ENCODE results near the gene ZACN.
"Not testable (repeated sequence)": the region's sequence is repeated elsewhere in the genome, so short reads cannot be mapped to it uniquely, and the experiment has no call there.

ZACN gene

DNA sequence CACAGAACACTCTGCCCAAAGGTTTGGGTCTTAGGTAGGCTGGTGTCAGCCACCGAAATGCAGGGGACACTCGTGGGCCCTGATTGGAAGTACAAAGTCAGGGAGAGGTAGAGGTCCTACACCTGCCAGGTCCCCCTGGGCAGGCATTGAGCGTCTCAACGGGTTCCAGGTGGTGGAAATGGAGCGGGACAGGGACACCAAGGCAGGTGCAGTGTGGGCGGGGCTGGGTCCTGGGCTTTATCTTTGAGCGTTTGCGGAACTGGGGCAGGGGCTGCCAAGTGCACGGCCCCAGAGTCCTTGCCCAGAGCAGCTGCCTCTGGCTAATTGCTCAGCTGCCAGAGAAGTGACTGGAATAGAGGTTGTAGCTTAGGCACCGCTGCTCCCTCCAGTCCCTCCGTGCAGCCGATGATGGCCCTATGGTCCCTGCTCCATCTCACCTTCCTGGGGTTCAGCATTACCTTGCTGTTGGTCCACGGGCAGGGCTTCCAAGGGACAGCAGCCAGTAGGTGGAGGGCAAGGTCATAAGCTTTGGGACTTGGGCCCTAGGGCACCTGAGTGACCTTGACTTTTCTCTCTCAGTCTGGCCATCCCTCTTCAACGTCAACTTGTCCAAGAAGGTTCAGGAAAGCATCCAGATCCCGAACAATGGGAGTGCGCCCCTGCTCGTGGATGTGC is at the start of gene ZACN:
Gene ZACN, plus strand, starts transcription at position 323 of the 675 bp plus-strand sequence. Its CDS starts 83 bp downstream, at position 406.
- DNase-seq (ENCODE audit: extremely low read depth in 1 of 2, low read depth in 1 of 2) = no peak

DNA sequence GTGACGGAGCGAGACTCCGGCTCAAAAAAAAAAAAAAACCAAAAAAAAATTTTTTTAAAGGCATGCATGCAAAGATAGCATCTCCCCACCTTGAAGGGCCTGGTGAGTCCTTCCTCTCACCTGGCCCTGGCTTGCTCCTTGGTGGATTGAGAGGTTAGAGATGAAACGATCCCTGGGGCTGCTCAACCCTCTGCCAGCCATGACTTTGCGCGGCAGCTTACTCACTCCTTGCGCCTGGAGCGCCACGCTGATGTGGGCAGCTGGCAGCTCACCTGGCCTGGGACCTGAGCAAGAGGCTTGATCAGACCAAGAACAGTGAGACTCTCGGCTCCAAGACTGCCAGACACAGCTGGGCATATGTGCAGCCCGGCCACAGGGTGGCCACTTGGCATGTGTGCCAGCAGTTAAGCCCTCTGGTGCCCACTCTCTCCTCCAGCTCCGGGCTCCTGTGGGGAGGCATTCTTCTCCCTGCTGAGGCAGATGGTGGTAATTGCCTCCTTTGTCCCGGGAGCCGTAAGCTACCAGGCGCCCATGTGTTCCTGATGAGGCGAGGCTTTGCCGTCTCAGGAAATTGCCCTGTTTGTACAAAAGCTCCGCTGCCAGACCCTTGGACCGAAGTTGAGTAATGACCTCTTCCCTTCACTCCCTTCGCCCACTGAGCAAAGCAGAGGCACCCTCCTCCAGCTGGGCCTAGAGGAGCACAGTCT is 46.8 kb upstream of the ZACN start:
- DNase-seq (ENCODE audit: extremely low read depth in 1 of 2, low read depth in 1 of 2) = no peak

DNA sequence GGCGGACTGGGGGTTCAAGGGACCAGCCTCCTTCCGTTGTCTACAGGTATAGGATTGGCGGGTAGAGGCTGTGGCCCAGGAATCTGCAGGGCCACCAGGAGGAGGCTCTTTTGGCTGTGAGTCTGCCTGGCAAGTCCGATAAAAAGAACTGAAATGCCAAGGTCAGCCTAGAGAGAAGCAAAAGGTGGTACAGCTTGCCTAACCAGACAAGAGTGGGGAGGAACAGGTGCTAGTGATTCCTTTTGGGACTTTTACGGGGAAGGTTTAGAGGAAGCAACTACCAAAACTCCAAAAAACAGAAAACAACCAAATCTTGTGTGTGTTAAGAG is 46.2 kb upstream of the ZACN start:
- DNase-seq (ENCODE audit: extremely low read depth in 1 of 2, low read depth in 1 of 2) = no peak

DNA sequence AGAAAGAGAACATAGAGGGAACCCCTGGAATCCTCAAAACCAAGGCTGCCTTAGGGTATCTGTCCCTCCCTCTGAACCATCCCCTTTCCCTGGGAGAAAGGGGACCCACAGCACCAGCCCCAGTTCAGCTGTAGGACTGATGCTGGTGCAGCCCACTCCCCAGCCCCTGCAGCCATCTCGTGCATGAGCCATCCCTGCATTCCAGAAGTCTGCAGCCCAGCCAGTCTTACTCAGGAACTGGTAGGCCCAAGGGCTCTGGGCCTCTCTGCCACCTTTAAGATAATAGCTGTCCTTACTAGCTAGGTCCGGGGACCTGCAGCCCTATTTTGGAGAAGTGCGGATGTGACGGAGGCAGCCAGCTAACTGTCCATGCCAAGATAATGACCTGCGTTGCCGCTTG is 45.8 kb upstream of the ZACN start:
- DNase-seq (ENCODE audit: extremely low read depth in 1 of 2, low read depth in 1 of 2) = no peak

DNA sequence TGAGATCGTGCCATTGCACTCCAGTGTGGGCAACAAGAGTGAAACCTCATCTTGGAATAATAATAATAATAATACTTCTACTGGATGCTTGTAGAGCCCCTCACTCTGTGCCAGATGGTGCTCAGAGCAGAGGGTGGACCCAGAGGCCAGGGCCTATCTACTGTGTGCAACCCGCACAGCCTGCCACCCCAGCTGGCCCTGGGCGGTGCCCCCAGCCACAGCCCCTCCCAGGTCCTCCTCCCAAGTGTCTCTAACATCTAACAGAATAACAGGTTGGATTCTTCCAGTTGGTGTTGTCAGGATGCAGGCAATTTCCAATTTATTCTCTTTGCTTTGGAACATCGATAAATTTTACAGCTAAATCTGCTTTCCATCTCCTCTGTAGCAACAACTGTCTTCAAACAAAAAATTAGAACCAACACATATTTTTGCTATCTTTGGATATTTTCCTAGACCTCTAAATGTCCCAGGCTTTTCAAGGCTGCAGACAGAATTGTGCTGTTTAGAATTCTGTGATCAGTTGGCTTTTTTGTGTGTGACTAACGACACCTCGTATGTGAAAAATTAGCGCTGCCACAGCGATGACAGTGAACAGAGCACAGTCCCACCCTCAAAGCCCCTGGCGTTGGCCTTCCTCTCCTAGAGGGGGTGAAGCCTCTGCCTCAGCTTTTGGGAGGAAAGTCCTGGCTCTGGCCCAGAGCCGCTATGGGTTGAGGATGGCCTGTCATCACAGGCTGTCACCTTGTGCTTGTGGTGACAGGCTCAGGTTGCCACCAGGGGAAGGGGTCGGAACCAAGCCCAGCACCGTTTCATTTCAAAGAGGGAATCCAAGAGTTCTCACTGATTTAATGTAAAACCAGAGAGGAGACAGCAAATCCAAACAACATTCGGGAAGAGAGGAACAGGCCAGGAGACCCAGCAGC is 44.3 kb upstream of the ZACN start:
- no peak for DNase-seq (ENCODE audit: extremely low read depth in 1 of 2, low read depth in 1 of 2)

DNA sequence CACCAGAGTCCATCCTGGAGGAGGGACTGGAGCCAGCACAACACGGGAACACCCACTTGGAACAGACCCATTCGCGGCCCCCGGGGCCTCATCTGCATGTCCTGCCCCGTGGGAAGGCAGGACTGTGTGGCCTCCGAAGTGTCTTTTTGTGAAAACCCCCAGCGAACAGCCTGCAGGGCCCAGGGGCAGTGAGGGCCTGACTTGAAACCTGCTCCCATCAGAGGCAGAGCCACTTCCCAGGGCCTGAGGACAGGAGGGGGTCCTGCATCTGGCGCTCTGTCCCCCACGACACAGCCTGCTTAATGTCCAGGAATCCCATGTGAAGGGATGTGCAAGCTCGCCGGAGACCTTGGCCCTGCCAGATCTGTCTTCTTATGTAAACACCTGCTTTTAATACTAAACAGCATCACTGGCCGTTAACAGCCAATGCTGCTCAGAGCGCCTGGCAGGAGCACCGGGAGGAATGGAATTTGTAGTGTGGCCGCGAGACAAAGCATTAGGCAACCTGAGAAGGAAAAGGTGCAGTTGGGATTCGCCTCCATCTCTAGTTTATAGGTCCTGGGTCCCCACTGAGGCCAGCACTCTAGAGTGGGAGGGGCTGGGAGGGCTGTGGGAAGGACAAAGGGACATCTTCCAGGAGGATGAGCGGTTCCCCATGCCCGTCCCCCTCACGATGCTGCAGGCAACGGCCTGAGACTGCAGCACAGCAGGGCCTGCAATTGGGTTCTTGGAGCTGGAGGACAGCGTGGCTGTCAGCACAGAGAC is 42.3 kb upstream of the ZACN start:
- no peak for DNase-seq (ENCODE audit: extremely low read depth in 1 of 2, low read depth in 1 of 2)

DNA sequence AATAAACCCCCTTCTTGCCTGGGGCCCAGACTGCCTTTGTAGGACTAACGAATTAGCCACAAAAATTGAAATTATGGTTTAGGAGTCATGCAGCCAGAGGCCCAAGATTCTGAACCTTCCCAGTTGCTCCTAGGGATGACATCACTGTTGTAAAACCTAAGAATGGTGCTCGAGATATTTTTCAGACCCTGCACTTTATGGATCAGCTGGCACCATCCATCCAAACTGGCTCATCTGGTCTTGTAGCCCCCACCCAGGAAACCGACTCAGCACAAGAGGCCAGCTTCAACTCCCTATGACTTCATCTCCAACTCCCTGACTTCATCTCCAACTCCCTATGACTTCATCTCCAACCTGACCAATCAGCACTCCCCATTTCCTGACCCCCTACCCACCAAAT is 40.9 kb upstream of the ZACN start:
- DNase-seq (ENCODE audit: extremely low read depth in 1 of 2, low read depth in 1 of 2) = no peak

DNA sequence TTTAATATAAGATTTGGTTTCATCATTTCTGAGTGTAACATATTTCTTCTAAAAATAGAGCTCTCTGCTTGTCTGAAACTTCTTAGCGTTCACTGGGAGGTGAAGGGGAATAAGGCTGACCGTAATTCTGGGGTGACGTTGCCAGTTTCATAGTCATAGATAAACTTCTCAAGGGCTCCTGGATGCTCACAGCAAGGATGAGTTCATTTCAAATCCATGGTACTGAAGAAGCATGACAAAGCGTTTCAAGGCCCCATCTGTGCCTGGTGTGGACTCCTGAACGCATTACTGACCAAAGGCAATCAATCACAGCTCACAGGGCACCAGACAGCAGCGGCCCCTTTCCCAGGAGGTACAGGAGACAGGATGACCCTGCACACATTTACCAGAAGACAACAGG is 39.9 kb upstream of the ZACN start:
- no peak for DNase-seq (ENCODE audit: extremely low read depth in 1 of 2, low read depth in 1 of 2)

DNA sequence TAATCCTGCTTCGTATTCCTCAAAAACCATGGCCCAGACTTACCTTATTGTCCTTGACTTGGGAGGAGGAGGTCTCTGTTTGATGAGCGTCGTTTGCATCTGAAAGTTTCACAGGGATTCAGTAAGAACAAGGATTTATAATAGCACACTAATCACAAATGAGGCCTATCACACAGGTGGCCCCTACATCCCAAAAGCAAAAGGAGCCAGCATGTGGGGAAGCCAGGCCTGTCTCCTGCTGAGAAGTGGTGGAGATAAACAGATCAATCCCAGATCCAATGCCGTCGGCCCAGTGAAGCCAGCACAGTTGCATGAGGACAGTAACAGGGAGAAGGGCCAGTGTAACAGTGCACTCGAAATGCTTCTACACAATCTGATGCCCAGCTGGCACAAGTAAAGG is 38.6 kb upstream of the ZACN start:
- no peak for DNase-seq (ENCODE audit: extremely low read depth in 1 of 2, low read depth in 1 of 2)

DNA sequence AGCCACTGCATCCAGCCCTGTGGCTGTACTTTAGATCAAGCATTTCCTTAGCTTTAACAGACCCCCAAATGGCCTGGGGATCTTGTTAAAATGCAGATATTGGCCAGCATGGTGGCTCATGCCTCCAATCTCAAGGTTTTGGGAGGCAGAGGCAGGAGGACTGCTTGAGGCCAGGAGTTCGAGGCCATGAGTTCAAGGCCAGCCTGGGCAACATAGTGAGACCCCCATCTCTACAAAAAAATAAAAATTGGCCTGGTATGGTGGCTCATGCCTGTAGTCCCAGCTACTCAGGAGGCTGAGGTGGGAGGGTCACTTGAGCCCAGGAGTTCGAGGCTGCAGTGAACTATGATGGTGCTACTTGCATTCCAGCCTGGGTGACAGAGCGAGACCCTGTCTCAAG is 36.1 kb upstream of the ZACN start:
- not testable (repeated sequence) for DNase-seq (ENCODE audit: extremely low read depth in 1 of 2, low read depth in 1 of 2)

DNA sequence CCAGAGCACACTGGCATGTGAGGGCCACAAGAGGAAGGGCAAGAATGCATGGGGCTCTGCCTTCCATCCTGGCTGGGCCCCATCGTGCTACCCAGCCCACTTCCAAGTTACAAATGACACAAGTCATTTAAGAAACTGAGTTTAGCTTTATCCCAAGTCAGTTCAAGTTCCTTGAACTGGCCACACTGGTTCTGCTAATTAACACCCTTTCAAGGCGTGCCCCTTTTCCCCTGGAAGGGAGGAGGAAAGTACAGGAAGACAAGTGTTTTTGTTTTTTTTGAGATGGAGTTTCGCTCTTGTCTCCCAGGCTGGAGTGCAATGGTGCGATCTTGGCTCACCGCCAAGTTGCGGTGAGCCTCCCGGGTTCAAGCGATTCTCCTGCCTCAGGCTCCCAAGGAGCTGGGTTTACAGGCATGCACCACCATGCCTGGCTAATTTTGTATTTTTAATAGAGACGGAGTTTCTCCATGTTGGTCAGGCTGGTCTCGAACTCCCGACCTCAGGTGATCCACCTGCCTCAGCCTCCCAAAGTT is 34.4 kb upstream of the ZACN start:
- DNase-seq (ENCODE audit: extremely low read depth in 1 of 2, low read depth in 1 of 2) = not testable (repeated sequence)

DNA sequence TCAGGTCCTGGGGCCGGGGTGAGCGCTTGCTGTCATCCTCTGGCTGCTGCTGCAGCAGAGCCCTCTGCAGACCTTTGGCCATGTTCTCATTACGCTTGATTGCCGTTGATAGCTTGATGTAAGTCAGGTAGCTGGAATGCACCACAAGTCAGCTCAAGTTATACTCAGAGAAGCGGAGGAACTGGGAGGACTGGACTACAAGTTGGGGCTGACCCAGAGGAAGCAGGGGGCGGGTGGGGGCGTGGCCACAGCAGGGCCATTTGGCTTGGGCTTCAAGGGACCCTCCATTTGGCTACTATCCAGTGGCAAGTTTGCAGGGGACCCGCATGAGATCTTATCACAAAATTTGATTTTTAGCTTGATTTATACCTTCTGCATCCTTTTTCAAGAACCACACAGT is 32.9 kb upstream of the ZACN start:
- DNase-seq (ENCODE audit: extremely low read depth in 1 of 2, low read depth in 1 of 2) = no peak

DNA sequence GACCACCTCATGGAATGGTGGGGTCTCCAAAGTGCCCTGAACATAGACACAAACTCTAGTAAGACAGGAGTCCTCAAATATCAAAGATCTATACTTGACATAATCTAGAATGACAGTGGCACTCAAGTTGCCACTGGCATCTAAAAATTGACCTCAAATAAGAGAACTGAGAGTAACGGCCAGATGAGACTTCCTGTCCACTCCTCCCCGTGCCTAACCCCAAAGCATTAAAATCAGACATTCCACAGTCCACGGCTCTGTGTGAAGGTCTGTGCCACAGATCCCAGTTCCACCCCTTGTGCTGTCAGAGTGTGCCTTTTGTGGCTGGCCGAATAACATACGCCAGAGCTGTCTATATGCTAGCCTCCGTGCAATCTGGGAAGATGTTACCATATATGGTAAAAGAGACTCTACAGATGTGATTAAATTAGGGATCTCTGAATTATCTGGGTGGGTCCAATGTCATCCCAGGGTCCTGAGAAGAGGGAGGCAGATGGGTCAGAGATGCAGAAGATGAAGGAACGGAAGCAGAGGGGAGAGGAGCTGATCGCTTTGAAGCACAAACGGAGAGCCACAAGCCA is 30.9 kb upstream of the ZACN start:
- no peak for DNase-seq (ENCODE audit: extremely low read depth in 1 of 2, low read depth in 1 of 2)

DNA sequence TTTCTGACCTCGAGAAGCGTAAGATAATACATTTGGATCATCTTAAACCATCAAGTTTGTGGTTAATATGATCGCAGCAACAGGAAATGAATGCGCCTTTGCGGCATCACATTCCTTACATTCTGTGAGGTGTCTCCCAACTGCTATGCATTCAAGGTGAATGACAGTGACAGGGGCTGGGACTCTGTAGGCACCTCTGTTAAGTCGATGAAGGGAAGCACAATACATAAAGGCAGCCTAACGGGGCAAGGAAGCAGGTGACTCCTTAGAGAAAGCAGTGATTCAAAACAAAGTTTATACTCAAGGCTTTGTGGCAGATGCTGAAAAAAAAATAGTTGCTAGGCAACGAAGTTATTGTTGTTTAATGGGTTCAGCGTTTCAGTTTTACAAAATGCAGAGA is 30.3 kb upstream of the ZACN start:
- DNase-seq (ENCODE audit: extremely low read depth in 1 of 2, low read depth in 1 of 2) = no peak

DNA sequence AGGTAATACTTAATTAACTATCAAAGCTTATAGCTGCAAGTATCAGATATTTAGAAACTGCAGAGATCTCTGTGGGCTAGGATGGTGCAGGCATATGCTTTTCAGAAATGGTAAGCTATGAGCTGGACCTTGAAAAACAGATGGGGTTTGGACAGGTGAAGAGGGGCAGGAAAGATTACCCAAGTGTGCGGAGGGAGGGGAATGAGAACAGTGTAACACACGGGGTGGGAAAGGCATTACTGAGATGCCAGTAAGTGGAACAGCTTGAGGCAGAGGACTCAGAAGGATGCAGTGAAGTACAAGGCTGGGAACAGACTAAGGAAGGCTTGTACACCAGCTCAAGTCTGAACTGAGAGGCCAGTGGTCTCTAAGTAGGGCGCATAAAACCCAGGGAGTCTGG is 29.7 kb upstream of the ZACN start:
- DNase-seq (ENCODE audit: extremely low read depth in 1 of 2, low read depth in 1 of 2) = no peak

DNA sequence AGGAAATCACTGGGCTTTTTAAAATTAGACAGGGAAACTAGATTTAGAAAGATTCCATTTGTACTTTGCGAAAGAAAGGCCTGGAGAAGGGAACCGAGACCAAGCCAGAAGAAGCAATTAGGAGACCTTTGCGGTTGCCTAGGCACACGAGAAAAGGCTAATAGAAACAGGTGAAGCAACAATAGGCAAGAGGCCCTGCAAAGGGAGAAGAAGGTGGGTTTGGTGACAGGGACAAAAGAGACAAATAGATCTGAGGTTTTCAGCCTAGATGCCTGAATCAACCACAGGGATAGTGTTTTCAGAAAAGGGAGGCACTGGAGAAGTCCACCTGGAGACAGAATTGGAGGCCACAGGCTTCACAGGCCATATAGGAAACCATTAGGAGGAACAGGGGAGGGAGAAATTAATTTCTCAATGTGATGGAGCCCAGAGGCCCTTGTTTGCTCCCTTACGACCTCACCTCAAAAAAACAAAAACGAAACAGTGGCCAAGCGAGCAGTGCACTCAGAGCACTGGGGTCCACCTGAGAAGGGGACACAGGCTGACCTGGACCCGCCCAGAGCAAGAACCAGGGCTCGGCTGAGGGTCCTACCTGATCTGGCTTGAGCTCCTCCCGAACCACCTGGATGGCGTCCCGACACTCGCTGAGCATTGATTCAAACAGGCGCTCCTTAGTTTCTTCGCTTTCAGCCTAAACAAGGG is 29.0 kb upstream of the ZACN start:
- DNase-seq (ENCODE audit: extremely low read depth in 1 of 2, low read depth in 1 of 2) = no peak

DNA sequence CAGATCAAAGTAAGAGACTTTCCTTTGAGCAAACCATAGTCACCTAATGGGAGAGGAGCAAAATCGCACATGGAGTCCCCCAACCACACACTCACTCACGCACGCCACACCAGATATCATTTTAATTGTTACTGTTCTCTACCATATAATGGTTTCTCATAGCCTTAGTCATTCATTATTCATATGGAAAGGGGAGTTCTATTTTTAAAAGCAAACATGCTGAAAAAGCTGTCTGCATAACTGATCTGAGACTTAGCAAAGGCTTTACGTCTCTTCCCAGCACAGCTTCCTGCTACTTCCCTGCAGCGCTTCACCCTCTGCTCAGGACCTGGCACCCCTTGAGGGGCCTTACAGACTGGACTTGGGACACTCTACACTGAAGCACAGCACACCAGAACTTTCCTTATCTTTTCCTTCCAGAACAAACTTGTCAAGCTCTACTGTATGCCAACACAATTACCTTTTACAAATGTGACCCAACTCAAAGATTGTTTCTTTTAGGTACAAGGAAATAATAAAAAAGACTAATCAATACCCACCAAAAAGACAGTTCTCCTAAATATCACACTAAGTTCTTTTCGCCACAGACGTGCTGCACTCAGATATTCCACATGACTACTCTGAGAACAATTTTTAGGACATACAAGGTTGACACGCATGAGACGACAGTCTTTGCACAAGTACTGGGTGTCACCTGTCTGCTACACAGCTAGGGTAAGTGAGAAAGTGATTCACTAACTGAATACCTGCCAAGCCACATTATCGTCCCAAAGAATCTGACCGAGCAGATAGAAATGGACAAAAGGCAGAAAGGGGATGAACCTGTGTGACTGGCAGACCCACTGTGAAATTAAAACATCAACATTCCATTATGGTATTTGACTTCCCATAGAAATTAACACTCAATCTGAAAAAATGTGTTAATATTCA is 28.2 kb upstream of the ZACN start:
- DNase-seq (ENCODE audit: extremely low read depth in 1 of 2, low read depth in 1 of 2) = no peak

DNA sequence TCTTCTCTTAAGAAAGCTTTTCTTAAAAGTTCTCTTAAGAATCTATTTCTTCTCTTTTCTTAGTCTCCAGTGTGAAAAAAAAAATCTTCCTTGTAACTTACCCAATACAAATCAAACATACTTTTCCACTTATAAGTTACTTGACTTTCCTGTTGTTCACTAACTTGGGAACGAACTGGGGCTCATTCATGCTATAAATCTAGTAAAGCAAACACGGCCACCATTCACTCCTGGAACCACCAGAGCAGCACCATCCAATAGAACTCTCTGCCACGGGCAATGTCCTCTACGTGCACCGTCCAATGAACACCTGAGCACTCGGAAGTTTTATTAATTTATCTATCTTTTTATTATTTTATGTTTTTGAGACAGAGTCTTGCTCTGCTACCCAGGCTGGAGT is 27.4 kb upstream of the ZACN start:
- DNase-seq (ENCODE audit: extremely low read depth in 1 of 2, low read depth in 1 of 2) = no peak
